PC-3 (cell line): ENCODE measurements around the gene CORIN.

ENCODE experiments used
- CTCF ChIP-seq: fragments of 300-600 bp; sonication (generic); conservative IDR thresholded peaks from 2 replicates; pipeline ENCODE4 v1.5.1; 2017; ENCODE audit warnings: antibody characterized with exemption, low read depth, mild to moderate bottlenecking, low read length
- EZH2 ChIP-seq: fragments of 300-600 bp; sonication (generic); IDR thresholded peaks from one replicate; pipeline ENCODE4 v1.6.1; 2017; ENCODE audit warnings: antibody characterized with exemption, mild to moderate bottlenecking, low read length; ENCODE audit not compliant: unreplicated experiment

DNA sequence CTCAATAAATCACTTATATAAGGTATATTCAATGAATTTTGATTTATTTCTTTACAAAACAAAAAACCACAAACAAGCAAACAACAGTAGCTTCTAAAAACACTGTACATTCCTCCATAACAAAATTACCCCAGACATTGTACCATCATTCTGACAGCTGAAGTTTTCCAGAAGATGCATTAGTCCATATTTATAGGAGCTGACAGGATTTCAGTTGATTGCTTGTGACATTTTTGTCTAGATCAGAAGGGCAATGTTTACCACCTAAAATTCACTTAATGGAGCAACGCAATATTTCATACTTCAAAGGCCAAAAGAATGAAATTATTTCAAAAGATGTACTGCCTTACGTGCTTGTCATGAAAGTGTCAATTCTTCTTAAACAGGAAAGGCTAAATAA lies 185.8 kb downstream of the CORIN start:
- TF ChIP-seq CTCF (no peak), EZH2 (no peak)
